Brain microvascular endothelial cell (primary cell): ENCODE data around the gene BATF3.
"Not testable (repeated sequence)": the region's sequence is repeated elsewhere in the genome, so short reads cannot be mapped to it uniquely, and the experiment has no call there.

Experiments used
- DNase-seq: peaks from one replicate; pipeline ENCODE4 v3.0.0-alpha.2; 2020
- H3K27ac ChIP-seq: fragments of 250-450 bp; sonication (Bioruptor Pico); 2 replicates; pipeline ENCODE4 v1.5.1; 2020; ENCODE audit warnings: mild to moderate bottlenecking, moderate library complexity
- H3K27me3 ChIP-seq: fragments of 250-450 bp; sonication (Bioruptor Pico); replicated peaks from 2 replicates; pipeline ENCODE4 v1.5.1; 2020; ENCODE audit warnings: mild to moderate bottlenecking
- H3K36me3 ChIP-seq: fragments of 250-450 bp; sonication (Bioruptor Pico); replicated peaks from 2 replicates; pipeline ENCODE4 v1.5.1; 2020; ENCODE audit warnings: mild to moderate bottlenecking
- H3K4me3 ChIP-seq: 2 replicates; pipeline ENCODE4 v1.5.1; 2011; ENCODE audit warnings: low read depth, mild to moderate bottlenecking, control low read depth, low read length, moderate library complexity
- CTCF ChIP-seq: IDR thresholded peaks from 2 replicates; pipeline ENCODE4 v1.5.1; 2011; ENCODE audit warnings: low read depth, mild to moderate bottlenecking, moderate library complexity, low read length, control low read depth, inconsistent platforms; ENCODE audit errors: missing control alignments
- in situ Hi-C: cut with HindIII; loops from 2 replicates; pipeline ENCODE4 v1.10.0; 2017; ENCODE audit warnings: low sequenced_read_pairs, low pct_ligation_motif_present

The BATF3 gene

GRCh38 chr1:212643877-212644276 lies 55.8 kb downstream of the BATF3 start:
- Histone ChIP-seq H3K27me3 (no peaks in the 10 kb centered on the region), H3K4me3 (no peak overlapping the region), H3K27ac (no peak overlapping the region), H3K36me3 (no peaks in the 10 kb centered on the region)
- DNase-seq: no peak
- no peak for TF ChIP-seq CTCF
- in situ Hi-C loops: no loop called here

- H3K27ac ChIP-seq: no peak overlapping the region
- in situ Hi-C loops: no loop called here
- TF ChIP-seq CTCF: no peak
- DNase-seq: no peak
- no peaks in the 10 kb centered on the region for H3K27me3 ChIP-seq
- H3K4me3 ChIP-seq: no peak overlapping the region
- H3K36me3 ChIP-seq: no peaks in the 10 kb centered on the region
Observed at GRCh38 chr1:212641956-212642355, 57.7 kb downstream of the BATF3 start.

- no peaks in the 10 kb centered on the region for H3K27me3 ChIP-seq
- no peak overlapping the region for H3K27ac ChIP-seq
- in situ Hi-C loops: no loop called here
- no peaks in the 10 kb centered on the region for H3K36me3 ChIP-seq
- H3K4me3 ChIP-seq: no peak overlapping the region
- no peak for TF ChIP-seq CTCF
- DNase-seq: no peak
Observed at GRCh38 chr1:212640223-212640878, 59.3 kb downstream of the BATF3 start.

- H3K27me3 ChIP-seq, DNase-seq, H3K27ac ChIP-seq, H3K4me3 ChIP-seq, H3K36me3 ChIP-seq, in situ Hi-C loops: not testable (repeated sequence)
Observed at GRCh38 chr1:212639524-212639923, 60.1 kb downstream of the BATF3 start.

GRCh38 chr1:212638492-212639151 lies 61.0 kb downstream of the BATF3 start:
- no peak for DNase-seq
- Histone ChIP-seq H3K27me3 (no peaks in the 10 kb centered on the region), H3K27ac (no peak overlapping the region), H3K4me3 (no peak overlapping the region), H3K36me3 (no peaks in the 10 kb centered on the region)
- in situ Hi-C loops: no loop called here
- no peak for TF ChIP-seq CTCF

GRCh38 chr1:212637902-212638301 lies 61.7 kb downstream of the BATF3 start:
- Histone ChIP-seq H3K27ac (no peak overlapping the region), H3K4me3 (no peak overlapping the region), H3K36me3 (no peaks in the 10 kb centered on the region), H3K27me3 (no peaks in the 10 kb centered on the region)
- TF ChIP-seq CTCF: no peak
- DNase-seq: no peak
- in situ Hi-C loops: no loop called here
